ENCODE measurements around the gene MVB12B.
"Not testable (repeated sequence)": the region's sequence is repeated elsewhere in the genome, so short reads cannot be mapped to it uniquely, and the experiment has no call there.

DNA sequence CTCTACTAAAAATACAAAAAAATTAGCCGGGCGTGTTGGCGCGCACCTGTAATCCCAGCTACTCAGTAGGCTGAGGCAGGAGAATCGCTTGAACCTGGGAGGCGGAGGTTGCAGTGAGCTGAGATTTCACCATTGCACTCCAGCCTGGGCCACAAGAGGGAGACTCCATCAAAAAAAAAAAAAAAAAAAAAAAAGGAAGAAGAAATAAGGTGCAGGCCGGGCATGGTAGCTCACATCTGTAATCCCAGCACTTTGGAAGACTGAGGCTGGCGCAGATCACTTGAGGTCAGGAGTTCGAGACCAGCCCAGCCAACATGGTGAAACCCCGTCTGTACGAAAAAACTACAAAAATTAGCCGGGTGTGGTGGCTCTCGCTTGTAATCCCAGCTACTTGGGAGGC is 228.8 kb downstream of the MVB12B start:
- TF ChIP-seq, protein P1, sequence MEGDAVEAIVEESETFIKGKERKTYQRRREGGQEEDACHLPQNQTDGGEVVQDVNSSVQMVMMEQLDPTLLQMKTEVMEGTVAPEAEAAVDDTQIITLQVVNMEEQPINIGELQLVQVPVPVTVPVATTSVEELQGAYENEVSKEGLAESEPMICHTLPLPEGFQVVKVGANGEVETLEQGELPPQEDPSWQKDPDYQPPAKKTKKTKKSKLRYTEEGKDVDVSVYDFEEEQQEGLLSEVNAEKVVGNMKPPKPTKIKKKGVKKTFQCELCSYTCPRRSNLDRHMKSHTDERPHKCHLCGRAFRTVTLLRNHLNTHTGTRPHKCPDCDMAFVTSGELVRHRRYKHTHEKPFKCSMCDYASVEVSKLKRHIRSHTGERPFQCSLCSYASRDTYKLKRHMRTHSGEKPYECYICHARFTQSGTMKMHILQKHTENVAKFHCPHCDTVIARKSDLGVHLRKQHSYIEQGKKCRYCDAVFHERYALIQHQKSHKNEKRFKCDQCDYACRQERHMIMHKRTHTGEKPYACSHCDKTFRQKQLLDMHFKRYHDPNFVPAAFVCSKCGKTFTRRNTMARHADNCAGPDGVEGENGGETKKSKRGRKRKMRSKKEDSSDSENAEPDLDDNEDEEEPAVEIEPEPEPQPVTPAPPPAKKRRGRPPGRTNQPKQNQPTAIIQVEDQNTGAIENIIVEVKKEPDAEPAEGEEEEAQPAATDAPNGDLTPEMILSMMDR (IDR thresholded peaks at IDR 0.05): not testable (repeated sequence)
- TF ChIP-seq POLR2A, EP300 (IDR thresholded peaks at IDR 0.05): not testable (repeated sequence)

Measured in tibial nerve (tissue), 4 donors.